ENCODE data around the gene RELA. TPM values are rescaled to one million over a fixed set of nuclear protein-coding genes. Genes with fewer than 3 reads are reported as not detected.

RELA gene
- total RNA-seq, 1 donor from 2014 or later = 62.6 TPM

DNA sequence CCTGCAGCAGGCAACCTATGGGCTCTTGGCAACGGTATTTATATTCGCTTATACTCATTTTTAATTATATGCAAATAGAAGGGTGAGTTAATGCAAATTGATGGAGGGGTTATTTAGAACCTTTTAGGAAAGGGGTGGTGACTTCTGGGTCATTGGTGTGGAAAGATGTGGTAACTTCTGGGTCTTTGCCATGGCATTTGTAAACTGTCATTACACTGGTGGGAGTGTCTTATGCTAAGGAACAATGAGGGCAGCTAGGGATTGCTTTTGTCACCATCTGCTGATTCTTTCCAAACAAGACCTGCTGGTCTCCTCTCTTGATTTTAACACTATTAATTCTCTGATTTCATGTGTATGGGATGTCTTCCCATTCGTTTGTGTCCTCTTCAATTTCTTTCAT lies 37.7 kb upstream of the RELA start:
- no peak for DNase-seq (ENCODE audit: low spot score)
- no peak overlapping the region for H3K4me3 Mint-ChIP-seq (ENCODE audit: unreplicated experiment)
- H3K27ac Mint-ChIP-seq (ENCODE audit: unreplicated experiment) = no peak overlapping the region
- peaks cover 8% of the 10 kb centered on the region for H3K27me3 Mint-ChIP-seq (ENCODE audit: unreplicated experiment)
- TF ChIP-seq, protein P1, sequence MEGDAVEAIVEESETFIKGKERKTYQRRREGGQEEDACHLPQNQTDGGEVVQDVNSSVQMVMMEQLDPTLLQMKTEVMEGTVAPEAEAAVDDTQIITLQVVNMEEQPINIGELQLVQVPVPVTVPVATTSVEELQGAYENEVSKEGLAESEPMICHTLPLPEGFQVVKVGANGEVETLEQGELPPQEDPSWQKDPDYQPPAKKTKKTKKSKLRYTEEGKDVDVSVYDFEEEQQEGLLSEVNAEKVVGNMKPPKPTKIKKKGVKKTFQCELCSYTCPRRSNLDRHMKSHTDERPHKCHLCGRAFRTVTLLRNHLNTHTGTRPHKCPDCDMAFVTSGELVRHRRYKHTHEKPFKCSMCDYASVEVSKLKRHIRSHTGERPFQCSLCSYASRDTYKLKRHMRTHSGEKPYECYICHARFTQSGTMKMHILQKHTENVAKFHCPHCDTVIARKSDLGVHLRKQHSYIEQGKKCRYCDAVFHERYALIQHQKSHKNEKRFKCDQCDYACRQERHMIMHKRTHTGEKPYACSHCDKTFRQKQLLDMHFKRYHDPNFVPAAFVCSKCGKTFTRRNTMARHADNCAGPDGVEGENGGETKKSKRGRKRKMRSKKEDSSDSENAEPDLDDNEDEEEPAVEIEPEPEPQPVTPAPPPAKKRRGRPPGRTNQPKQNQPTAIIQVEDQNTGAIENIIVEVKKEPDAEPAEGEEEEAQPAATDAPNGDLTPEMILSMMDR (IDR thresholded peaks at IDR 0.05; ENCODE audit: unreplicated experiment) = no peak
- no peaks in the 10 kb centered on the region for H3K9me3 Mint-ChIP-seq (ENCODE audit: unreplicated experiment)
- peaks cover 3% of the 10 kb centered on the region for H3K36me3 Mint-ChIP-seq (ENCODE audit: low read depth, unreplicated experiment)
- H3K4me1 Mint-ChIP-seq (ENCODE audit: unreplicated experiment) = peaks cover 7% of the 10 kb centered on the region

DNA sequence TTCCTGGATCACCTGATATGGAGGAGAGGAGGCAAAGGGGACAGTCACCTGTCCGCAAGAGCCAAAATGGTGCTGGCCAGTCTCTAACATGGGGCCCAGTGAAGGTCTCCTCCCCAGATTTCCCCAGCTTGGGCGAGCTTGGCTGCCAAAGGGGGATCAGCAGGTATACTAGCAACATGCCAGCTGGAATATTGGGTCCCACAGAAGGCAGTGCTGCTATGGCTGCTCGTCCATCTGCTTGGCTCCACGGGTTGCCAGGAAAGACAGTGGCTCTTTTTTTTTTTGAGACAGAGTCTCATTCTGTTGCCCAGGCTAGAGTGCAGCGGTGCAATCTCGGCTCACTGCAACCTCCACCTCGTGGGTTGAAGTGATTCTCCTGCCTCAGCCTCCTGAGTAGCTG lies 36.6 kb upstream of the RELA start:
- peaks cover 7% of the 10 kb centered on the region for H3K4me1 Mint-ChIP-seq (ENCODE audit: unreplicated experiment)
- peaks cover 7% of the 10 kb centered on the region for H3K27me3 Mint-ChIP-seq (ENCODE audit: unreplicated experiment)
- no peak for DNase-seq (ENCODE audit: low spot score)
- H3K36me3 Mint-ChIP-seq (ENCODE audit: low read depth, unreplicated experiment) = peaks cover 3% of the 10 kb centered on the region
- TF ChIP-seq, protein P1 (IDR thresholded peaks at IDR 0.05; ENCODE audit: unreplicated experiment) = no peak
- no peak overlapping the region for H3K27ac Mint-ChIP-seq (ENCODE audit: unreplicated experiment)
- H3K9me3 Mint-ChIP-seq (ENCODE audit: unreplicated experiment) = no peaks in the 10 kb centered on the region
- H3K4me3 Mint-ChIP-seq (ENCODE audit: unreplicated experiment) = no peak overlapping the region

DNA sequence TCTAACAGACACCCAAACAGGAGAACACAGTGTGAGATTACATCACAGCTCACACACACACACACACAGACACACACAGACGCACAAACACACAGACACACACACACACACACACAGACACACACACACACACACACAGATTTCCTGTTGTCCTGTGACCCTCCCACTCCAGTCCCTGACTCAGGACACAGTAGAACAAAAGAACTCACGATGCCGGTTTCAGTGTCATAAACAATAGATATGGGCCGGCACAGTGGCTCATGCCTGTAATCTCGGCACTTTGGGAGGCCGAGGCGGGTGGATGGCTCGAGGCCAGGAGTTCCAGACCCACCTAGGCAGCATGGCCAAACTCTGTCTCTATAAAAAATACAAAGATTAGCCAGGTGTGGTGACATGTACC lies 35.5 kb upstream of the RELA start:
- peak overlapping the region; percentile 72 for H3K4me3 Mint-ChIP-seq (ENCODE audit: unreplicated experiment)
- H3K27me3 Mint-ChIP-seq (ENCODE audit: unreplicated experiment) = peaks cover 6% of the 10 kb centered on the region
- H3K9me3 Mint-ChIP-seq (ENCODE audit: unreplicated experiment) = no peaks in the 10 kb centered on the region
- no peak for DNase-seq (ENCODE audit: low spot score)
- TF ChIP-seq, protein P1 (IDR thresholded peaks at IDR 0.05; ENCODE audit: unreplicated experiment) = no peak
- peaks cover 3% of the 10 kb centered on the region for H3K36me3 Mint-ChIP-seq (ENCODE audit: low read depth, unreplicated experiment)
- H3K27ac Mint-ChIP-seq (ENCODE audit: unreplicated experiment) = peak overlapping the region; percentile 55
- peaks cover 11% of the 10 kb centered on the region for H3K4me1 Mint-ChIP-seq (ENCODE audit: unreplicated experiment)

DNA sequence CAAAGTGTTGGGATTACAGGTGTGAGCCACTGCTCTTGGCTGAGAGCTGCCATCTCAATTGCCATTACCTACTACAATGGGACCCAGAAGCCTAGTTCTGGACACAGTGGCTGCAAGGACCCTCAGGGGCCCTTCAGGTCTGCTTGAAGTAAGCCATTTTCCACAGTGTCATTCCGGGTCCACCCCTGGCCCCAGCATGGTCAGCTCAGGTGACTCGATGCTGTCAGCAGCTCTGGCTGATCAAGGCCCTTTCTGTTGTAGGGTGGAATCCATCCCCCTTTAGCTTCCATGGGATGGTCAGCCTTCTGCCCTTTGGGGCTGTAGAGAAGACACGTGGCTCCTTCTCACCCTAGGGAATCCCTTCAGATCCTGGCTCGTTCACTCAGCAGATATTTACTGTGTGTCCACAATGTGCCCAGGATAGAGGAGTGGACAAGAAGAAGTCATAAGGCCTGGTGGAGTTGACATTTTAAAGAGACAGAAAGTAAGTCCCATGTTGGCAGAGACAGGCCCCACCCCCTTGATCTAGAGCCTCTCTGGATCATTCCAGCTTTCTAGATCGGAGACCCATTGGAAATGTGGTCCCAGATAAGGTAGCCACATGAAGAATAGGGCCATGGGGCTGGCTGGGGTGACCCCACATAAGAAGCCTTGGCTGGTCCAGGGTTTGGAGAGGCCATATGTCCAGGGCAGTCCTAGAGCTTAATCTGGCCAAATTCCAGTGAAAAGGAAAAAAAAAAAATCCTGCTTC lies 34.3 kb upstream of the RELA start:
- Mint-ChIP-seq H3K27me3 (ENCODE audit: unreplicated experiment) (peaks cover 6% of the 10 kb centered on the region), H3K9me3 (ENCODE audit: unreplicated experiment) (no peaks in the 10 kb centered on the region), H3K36me3 (ENCODE audit: low read depth, unreplicated experiment) (peaks cover 3% of the 10 kb centered on the region), H3K27ac (ENCODE audit: unreplicated experiment) (no peak overlapping the region), H3K4me1 (ENCODE audit: unreplicated experiment) (peaks cover 17% of the 10 kb centered on the region), H3K4me3 (ENCODE audit: unreplicated experiment) (no peak overlapping the region)
- no peak for DNase-seq (ENCODE audit: low spot score)
- TF ChIP-seq, protein P1 (IDR thresholded peaks at IDR 0.05; ENCODE audit: unreplicated experiment) = no peak

DNA sequence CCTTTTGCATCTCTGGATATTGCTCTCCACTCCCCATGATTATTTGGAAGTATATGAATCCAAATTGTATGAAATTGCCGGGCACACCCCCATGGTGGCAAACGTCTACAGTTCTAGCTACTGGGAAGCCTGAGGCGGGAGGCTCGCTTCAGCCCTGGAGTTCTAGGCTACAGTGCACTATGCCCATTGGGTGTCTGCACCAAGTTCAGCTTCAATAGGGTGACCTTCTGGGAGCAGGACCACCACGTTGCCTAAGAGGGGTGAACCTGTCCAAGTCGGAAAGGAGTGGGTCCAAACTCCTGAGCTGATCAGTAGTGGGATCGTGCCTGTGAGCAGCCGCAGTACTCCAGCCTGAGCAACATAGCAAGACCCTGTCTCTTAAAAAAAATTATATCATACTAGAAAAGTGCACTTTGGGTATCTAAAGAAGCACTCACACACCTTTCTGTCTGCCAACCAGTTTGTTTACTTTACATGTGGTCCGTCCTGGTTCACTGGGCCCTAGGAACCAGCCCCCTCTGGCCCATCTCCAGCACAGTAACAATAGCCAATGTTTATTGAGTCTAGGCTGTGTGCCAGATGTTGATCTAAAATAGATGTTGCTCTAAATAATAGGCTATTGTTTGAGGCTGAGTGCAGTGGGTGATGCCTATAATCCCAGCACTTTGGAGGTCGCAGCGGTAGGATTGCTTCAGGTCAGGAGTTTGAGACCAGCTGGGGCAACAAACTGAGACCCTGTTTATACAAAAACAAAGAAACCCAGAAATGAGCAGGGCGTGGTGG lies 32.9 kb upstream of the RELA start:
- no peaks in the 10 kb centered on the region for H3K9me3 Mint-ChIP-seq (ENCODE audit: unreplicated experiment)
- H3K27ac Mint-ChIP-seq (ENCODE audit: unreplicated experiment) = no peak overlapping the region
- H3K27me3 Mint-ChIP-seq (ENCODE audit: unreplicated experiment) = peaks cover 6% of the 10 kb centered on the region
- no peak overlapping the region for H3K4me3 Mint-ChIP-seq (ENCODE audit: unreplicated experiment)
- no peak for DNase-seq (ENCODE audit: low spot score)
- peaks cover 17% of the 10 kb centered on the region for H3K4me1 Mint-ChIP-seq (ENCODE audit: unreplicated experiment)
- TF ChIP-seq, protein P1 (IDR thresholded peaks at IDR 0.05; ENCODE audit: unreplicated experiment) = no peak
- H3K36me3 Mint-ChIP-seq (ENCODE audit: low read depth, unreplicated experiment) = peaks cover 3% of the 10 kb centered on the region
